Measurements from ENCODE around the gene PCDH9.

- TF ChIP-seq, protein P1, sequence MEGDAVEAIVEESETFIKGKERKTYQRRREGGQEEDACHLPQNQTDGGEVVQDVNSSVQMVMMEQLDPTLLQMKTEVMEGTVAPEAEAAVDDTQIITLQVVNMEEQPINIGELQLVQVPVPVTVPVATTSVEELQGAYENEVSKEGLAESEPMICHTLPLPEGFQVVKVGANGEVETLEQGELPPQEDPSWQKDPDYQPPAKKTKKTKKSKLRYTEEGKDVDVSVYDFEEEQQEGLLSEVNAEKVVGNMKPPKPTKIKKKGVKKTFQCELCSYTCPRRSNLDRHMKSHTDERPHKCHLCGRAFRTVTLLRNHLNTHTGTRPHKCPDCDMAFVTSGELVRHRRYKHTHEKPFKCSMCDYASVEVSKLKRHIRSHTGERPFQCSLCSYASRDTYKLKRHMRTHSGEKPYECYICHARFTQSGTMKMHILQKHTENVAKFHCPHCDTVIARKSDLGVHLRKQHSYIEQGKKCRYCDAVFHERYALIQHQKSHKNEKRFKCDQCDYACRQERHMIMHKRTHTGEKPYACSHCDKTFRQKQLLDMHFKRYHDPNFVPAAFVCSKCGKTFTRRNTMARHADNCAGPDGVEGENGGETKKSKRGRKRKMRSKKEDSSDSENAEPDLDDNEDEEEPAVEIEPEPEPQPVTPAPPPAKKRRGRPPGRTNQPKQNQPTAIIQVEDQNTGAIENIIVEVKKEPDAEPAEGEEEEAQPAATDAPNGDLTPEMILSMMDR (IDR thresholded peaks at IDR 0.05), result no peak
- TF ChIP-seq POLR2A (IDR thresholded peaks at IDR 0.05), result no peak
These were observed 30.0 kb downstream of the PCDH9 start for GRCh38 chr13:67200183-67200582.

Measured in right lobe of liver (tissue), 4 donors.